GM19351 (cell line): Measurements from ENCODE around the gene CHSY3.

Experiments
- ATAC-seq: cut with Tn5 transposase; IDR thresholded peaks from one replicate; pipeline ENCODE4 v1.9.1; 2021; ENCODE audit warnings: mild to moderate bottlenecking, moderate library complexity; ENCODE audit not compliant: unreplicated experiment

Gene CHSY3

GRCh38 chr5:129945028-129945427 is 40.8 kb downstream of the CHSY3 start:
- ATAC-seq = no peak

DNA sequence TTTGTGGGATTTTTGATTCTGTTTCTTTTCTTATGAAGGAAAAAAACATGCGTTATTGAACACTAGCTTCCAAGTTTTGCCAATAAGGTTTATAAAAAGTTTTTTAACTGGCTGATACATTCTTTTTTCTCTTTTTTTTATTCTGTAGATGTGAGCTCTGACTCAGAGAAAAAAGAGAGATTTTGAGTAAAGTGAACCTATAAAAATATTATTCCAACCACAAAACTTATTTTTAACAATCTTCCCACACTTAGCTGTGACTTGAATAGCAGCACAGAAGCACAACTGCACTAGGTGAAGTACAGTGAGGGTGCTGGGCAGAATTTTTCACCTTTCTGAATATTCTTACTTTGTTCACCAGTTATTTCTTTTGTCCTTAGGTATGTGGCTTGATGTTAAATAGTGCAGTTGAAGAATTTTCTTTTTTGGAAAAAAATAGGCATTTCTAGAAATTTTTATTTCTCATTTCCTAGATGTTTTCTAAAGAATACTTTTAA is 41.6 kb downstream of the CHSY3 start:
- ATAC-seq = no peak

- no peak for ATAC-seq
Measured at GRCh38 chr5:129951039-129951438, 46.8 kb downstream of the CHSY3 start.

DNA sequence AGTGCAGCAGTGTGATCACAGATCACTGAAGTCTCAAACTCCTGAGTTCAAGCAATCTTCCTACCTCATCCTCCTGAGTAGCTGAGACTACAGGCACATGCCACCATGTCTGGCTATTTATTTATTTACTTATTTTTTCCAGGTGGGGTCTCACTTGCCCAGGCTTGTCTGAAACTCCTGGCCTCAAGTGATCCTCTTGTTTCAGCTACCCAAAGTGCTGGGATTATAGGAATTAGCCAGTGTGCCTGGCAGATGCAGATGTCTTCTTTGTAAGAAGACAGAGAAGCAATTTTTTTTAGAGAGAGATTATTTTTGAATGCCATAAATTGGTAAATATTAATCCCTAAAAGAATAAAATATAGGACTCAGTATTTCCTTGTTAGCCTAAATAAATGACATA is 54.3 kb downstream of the CHSY3 start:
- no peak for ATAC-seq

GRCh38 chr5:129960831-129961230 is 56.6 kb downstream of the CHSY3 start:
- no peak for ATAC-seq

GRCh38 chr5:129962506-129962905 is 58.2 kb downstream of the CHSY3 start:
- ATAC-seq = no peak

GRCh38 chr5:129963359-129963758 is 59.1 kb downstream of the CHSY3 start:
- no peak for ATAC-seq

DNA sequence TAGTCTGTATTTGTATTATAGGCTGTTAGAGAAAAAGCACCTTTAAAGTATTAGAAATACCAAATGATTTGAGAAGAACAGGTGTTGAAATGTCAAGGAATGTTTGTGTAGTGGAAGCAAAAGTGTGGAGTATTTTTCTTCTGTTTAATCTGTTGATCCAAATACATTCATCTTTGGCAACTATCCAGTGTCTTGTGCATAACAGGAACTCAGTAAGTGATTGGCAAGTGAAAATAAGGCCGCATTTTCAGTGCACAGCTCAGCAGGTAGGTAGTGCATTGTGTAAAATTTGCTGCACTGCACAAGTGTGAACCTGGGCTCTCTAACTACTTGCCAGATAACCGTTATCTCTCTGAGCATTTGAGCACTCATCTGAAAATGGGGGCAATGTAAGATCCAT is 61.8 kb downstream of the CHSY3 start:
- no peak for ATAC-seq

DNA sequence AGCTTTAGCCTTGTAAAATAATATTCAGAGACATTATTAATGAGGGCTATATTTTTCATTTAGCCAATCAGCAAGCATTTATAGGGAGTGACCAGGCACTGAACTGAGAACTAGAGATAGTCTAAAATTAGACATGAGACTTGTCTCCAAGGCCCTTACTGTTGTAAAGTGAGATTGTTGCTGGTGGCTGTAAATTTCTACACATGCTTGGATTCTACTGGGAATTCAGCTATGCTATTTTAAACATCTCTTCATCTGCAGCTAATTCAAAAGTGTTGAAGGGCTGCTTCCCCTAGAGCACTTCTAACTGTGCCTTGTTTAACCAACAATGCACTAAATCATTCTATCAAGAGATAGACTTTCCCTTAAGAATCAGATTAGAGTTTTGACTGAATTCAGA is 67.4 kb downstream of the CHSY3 start:
- ATAC-seq = no peak

DNA sequence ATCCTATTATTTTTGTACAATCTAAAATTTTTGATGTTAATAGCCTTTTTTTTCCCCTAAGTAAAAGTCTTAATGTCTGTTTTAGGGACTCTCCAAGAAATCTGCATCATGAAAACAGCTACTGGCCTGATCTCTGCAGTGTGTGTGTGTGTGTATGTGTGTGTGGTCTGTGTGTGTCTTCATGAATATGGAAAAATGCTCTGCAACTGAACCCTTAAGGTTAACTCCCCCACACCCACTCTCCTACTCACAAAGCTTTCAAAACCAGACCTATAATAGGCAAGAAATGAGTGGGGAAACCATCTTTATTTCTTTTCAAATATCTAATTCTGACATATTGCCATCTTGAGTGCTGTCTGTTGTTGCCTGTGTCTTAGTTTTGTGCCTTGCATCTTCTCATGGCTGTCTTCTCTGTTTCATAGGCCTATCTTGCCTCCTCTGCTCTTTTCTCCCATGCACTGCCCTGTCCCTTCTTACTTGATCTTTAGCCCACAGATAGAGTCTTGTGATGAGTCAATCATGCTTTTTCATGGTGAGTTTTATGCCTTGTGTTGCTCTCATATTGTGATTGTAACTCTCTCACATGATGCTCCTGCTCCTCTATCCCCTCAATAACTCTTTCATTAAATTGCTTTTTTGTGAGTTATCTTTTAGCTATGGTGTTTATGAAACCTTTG is 68.3 kb downstream of the CHSY3 start:
- ATAC-seq = no peak

- ATAC-seq = no peak
Measured at GRCh38 chr5:129973716-129974426, 69.6 kb downstream of the CHSY3 start.

DNA sequence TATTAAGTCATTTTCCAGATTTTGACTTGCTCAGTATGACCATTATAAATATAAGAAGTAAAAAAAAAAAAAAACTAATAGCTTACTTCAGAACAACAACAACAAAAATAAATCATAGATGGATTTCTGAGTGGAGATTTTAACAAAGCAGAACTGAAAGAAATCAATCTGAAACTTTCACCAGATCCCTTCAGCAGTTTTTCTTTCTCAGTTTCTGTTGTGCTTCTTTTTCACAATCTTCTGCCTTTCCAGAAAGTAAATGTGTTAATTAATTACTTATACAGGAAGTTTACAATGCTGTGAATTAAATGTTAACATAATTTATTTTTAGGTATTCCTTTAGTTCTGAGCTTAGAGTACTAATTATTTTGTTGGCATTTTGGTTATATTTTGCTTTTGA is 73.5 kb downstream of the CHSY3 start:
- ATAC-seq = peak; percentile 66

GRCh38 chr5:129978270-129978669 is 74.0 kb downstream of the CHSY3 start:
- no peak for ATAC-seq

DNA sequence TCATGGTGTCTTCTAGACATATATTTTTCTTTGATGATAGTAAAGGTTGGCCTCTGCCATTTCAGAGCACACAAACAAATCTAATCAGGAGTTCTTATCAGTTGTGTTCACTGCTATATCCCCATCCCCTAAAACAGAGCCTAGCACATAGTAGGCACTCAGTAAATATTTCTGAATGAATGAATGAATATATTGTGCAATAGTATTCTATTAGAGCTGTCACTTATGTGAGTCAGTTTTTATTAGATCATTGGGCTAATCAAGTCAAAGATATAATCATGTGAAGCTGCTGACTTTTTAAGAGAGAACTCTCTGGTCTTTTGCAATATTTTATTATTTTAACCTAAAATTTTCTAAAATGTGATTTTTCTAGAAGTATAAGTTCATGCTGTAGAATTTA is 84.2 kb downstream of the CHSY3 start:
- ATAC-seq = no peak

DNA sequence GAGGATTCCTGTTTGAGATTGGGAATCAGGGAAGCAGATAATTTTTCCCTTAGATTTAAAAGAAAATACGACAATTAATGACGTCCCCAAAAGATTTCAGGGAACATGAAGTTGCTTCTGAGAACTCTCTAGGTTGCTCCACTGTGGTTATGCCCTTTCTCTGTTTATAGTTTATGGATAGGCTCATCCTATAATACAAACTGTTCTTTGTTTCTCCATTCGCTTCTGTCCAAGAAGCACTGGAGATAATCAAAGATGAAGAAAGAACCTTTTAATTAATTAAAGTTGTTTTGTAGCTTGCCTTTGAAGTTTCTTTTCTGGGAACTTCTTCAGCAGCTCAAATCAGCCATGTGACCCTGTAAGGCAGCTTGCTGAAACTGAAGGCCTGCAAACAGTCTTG is 87.5 kb downstream of the CHSY3 start:
- ATAC-seq = no peak

- ATAC-seq = no peak
Measured at GRCh38 chr5:129996896-129997295, 92.6 kb downstream of the CHSY3 start.

DNA sequence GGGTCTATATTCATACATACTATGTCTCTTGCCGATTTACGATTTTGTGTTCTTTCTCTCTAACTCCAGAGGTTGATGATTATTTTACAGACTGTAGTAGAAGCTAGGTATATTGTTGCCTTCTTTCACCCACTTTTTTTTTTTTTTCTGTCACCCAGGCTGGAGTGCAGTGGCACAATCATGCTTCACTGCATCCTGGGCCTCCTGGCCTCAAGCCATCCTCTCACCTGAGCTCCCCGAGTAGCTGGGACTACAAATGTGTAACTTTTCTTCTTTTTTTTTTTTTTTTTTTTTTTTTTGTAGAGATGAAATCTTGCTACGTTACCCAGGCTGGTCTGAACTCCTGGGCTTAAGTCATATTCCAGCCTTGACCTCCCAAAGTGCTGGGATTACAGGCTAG is 96.2 kb downstream of the CHSY3 start:
- ATAC-seq = no peak

DNA sequence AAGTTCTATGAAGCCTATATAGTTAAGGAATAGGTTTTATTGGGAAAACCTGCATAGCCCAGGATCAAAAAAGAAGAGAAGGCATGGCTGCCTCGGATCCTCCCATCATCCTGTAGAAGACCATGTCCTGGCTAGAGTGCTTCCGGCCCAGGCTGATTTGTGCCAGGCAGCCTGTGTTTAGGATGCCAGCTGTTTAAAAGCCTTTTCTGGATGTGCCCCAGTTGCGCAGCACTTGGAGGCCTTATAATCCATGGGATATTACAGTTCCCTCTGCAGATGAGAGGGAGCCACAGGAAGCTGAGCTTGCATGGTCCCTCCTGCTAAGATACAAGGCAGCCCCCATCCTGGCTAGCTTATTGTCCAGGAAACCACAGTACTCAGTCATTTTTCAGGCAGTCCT is 97.9 kb downstream of the CHSY3 start:
- no peak for ATAC-seq

DNA sequence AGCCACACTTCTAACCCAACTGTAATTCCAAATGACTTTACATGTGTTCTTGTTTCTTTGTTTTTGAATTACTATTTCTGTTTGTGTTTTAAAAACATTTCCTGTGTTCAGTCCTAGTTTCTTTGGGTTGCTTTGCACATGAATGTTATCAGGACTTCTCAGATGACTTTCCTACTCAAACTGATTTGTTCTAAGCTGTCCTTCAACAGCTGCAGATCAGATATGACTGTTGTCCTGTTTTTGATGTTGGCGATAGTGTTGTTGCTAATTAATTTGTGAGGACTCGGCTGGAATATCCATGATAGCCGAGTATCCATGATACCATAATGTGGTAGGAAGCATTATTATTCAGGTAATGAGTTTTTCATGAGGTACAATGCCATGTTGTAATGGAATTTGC is 98.6 kb downstream of the CHSY3 start:
- no peak for ATAC-seq

- no peak for ATAC-seq
Measured at GRCh38 chr5:130011986-130012385, 107.7 kb downstream of the CHSY3 start.

DNA sequence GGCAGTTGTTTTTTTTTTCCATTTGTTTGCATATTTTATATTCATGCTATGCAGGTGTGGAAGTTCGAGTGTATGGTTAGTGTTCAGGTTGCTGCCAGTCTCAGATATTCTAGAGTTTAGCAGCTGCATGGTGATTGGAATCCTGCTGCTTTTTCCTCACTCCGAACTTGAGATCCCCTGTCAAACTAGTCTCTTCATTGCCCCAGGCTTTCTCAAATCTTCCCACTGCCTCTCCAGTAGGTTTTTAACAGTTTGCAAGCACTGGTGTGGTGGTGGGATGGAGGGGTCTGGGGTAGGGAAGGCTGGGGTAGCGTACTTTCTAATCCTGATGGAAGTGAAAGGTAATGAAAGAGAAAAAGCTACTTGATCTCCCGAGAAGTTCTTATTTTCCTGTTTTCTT is 112.9 kb downstream of the CHSY3 start:
- no peak for ATAC-seq

DNA sequence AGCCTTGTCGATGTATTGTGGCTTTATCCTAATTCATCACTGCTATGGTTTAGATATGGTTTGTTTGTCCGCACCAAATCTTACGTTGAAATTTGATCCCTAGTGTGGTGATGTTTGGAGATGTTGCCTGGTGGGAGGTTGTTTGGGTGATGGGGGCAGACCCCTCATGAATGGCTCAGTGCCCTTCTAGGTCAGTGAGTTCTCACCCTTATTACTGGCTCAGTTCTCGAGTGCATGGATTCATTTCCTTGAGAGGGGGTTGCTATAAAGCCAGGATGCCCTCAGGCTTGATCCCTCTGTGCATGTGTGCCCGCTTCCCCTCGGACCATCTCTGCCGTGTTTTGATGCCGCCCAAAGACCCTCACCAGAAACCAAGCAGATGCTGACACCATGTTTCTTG is 114.4 kb downstream of the CHSY3 start:
- ATAC-seq = no peak

DNA sequence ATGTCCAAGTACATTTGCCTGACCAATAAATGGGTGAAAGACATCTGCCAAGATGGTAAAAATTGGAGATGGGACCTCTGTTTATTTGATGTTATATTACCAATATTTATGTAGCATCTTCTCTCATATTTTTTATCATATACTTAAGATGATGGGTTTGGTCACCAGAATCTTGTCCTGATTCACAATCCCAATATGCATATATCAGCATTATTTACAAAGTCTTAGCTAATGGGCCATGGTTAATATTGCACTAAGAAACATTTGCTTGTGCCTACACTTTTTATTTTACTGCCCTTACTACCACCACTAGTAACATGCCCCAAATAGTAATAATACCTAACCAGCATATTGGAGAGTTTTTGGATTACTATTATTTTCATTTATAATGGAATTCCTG is 116.7 kb downstream of the CHSY3 start:
- ATAC-seq = no peak
